Bronchial epithelial cell (primary cell): ENCODE data around the gene FSCN2. TPM values are rescaled to one million over a fixed set of nuclear protein-coding genes. Genes with fewer than 3 reads are reported as not detected.

ENCODE experiments used
- DNase-seq: peaks from one replicate; pipeline ENCODE4 v3.0.0-alpha.2; 2010; ENCODE audit warnings: low read depth
- FAIRE-seq: peaks from 2 replicates; lab custom pipeline; 2011; peaks lifted over from hg19 to GRCh38; lab: Jason Lieb, UNC
- H3K27me3 ChIP-seq: 2 replicates; pipeline ENCODE4 v1.5.1; 2011; ENCODE audit warnings: low read length; ENCODE audit not compliant: control insufficient read depth, insufficient read depth
- H3K36me3 ChIP-seq: 2 replicates; pipeline ENCODE4 v1.5.1; 2011; ENCODE audit warnings: low read length; ENCODE audit not compliant: control insufficient read depth, insufficient read depth
- H3K4me3 ChIP-seq: 2 replicates; pipeline ENCODE4 v1.5.1; 2011; ENCODE audit warnings: mild to moderate bottlenecking, low read depth, low read length, control low read depth
- total RNA-seq: library from RNA; depleted of rRNA; stranded (reverse); fragments of >200 nt; gene quantifications from 2 replicates; pipeline ENCODE4 v1.2.1, GENCODE V29; 2014
- TF ChIP-seq, protein P1 (sequence below): IDR thresholded peaks from 2 replicates; pipeline ENCODE4 v1.5.1; 2011; ENCODE audit warnings: mild to moderate bottlenecking, moderate library complexity, low read length, control low read depth, inconsistent platforms; ENCODE audit not compliant: insufficient read depth, severe bottlenecking

FSCN2 gene
- total RNA-seq, 1 donor from 2014 or later = 1.3 TPM

DNA sequence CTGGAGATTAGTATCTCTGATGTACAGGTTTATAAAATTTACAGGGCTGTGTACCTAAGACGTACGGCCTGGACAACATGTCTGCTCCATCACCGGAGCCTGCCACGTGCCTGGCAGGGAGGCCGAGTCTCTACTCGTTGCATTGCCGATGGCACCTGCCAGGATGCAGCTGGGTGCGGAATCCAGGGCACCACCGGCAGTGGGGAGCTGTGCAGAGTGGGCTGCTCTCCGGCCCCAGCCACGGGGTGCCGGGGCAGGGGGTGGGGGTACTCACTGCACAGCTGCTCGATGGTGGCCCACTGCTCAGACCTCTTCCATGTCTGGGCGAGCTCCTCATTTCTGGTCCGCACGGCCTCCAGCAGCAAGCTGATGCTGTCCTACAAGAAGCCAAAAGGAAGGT lies 37.1 kb downstream of the FSCN2 start:
- no peaks in the 10 kb centered on the region for H3K27me3 ChIP-seq
- H3K36me3 ChIP-seq = peaks cover 16% of the 10 kb centered on the region
- TF ChIP-seq, protein P1, sequence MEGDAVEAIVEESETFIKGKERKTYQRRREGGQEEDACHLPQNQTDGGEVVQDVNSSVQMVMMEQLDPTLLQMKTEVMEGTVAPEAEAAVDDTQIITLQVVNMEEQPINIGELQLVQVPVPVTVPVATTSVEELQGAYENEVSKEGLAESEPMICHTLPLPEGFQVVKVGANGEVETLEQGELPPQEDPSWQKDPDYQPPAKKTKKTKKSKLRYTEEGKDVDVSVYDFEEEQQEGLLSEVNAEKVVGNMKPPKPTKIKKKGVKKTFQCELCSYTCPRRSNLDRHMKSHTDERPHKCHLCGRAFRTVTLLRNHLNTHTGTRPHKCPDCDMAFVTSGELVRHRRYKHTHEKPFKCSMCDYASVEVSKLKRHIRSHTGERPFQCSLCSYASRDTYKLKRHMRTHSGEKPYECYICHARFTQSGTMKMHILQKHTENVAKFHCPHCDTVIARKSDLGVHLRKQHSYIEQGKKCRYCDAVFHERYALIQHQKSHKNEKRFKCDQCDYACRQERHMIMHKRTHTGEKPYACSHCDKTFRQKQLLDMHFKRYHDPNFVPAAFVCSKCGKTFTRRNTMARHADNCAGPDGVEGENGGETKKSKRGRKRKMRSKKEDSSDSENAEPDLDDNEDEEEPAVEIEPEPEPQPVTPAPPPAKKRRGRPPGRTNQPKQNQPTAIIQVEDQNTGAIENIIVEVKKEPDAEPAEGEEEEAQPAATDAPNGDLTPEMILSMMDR = no peak
- H3K4me3 ChIP-seq = no peak overlapping the region
- DNase-seq = no peak
- no peak for FAIRE-seq

DNA sequence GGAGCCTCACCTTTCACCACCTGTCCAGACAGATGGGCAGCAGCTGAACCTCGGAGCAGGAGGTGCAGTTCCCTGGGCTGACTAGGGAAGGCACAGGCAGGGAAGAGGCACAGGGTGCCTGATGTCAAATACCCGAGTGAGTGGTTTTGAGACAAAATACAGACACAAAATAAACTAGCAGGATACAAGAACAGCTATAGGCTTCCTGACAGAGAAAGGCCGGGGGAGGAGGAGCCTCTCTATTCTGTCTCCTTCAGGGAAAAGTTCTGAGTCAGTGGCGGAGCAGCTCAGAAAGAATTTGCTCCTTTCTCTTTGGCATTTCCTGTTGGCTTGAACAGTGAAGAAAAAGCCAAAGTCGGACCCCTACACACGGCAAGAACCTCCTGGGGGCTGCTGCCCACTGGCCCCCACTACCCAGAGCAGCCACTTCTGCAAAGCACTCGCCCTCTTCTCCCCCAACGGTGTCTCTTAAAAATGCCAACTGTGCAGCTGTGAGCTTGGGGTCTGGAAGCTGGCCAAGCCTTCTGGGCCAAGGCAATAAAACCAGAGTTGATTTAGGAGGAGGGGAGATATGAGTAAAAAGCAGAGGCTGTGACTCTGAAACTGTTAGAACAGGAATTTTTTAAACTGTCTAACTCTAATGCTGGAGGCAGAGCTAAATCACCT lies 38.4 kb downstream of the FSCN2 start:
- FAIRE-seq = no peak
- no peak overlapping the region for H3K4me3 ChIP-seq

DNA sequence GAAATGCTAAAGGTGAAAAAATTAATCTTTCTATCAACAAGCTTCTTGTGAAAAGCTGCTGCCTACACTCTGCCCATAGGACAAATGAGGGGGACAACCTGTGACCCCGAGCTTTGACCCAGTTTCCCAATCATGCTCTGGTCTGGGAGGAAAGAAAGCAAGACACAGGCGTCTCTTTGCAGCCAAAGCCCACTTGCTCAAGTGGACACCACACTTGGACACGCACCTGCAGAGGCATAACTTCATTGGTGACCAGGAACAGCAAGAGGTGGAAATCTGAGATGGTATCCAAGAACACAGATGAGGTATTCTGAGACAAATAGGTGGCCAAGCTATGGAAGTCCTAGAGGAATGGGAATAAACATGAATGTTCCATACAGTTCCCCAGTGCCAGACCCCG lies 39.0 kb downstream of the FSCN2 start:
- Histone ChIP-seq H3K4me3 (no peak overlapping the region), H3K36me3 (peaks cover 27% of the 10 kb centered on the region), H3K27me3 (no peaks in the 10 kb centered on the region)
- TF ChIP-seq, protein P1 = no peak
- DNase-seq (no peak), FAIRE-seq (peak; percentile 60)

More for the DNA sequence above, 38.4 kb downstream of the FSCN2 start:
- H3K36me3 ChIP-seq = peaks cover 25% of the 10 kb centered on the region
- no peaks in the 10 kb centered on the region for H3K27me3 ChIP-seq
- TF ChIP-seq, protein P1 = no peak
- DNase-seq = peak; percentile 84

DNA sequence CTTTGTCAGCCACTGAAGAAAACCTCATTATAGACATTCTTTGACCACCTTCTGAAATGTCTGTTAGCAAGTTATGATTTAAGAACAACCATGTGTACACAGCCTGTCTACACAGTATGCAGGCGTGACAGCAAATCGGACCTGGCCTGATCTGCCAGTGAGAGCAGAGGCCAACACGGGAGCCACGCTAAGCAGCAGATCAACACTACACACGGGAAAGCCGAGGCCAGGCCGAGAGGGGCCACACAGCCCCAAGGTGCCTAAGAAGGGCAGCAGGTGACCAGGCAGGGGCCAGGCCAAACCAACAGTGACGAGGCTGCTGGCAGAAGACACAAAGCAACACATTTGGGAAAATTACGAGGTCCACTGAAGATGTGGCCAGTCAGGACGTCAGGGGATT lies 40.2 kb downstream of the FSCN2 start:
- Histone ChIP-seq H3K27me3 (no peaks in the 10 kb centered on the region), H3K36me3 (peaks cover 27% of the 10 kb centered on the region), H3K4me3 (no peak overlapping the region)
- DNase-seq (no peak), FAIRE-seq (no peak)
- TF ChIP-seq, protein P1 = no peak

DNA sequence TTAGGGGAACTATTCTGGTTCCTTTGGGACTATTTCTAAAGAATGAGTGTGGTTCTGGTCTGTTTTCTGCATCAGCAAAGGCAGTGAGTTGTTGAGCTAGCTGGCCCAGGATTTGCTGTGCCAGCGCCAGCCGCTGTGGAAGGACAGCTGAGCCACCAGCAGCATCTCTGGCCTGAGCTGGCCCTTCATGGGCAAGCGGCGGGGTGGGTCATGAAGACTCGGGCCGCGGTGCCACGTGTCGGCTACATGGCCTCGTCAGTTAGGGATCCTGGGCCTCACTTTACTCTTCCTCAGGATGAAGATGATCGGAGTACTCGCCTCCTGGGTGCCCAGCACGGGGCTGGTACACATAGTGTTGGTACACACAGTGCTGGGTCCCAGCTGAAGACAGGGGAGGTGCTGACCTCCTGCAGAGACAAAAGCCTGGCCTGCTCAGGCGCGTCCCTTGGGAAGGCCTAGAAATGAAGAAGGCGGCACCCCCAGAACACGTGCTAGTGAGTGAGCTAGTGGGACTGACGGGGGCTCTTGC lies 41.9 kb downstream of the FSCN2 start:
- Histone ChIP-seq H3K4me3 (no peak overlapping the region), H3K27me3 (no peaks in the 10 kb centered on the region), H3K36me3 (peaks cover 23% of the 10 kb centered on the region)
- FAIRE-seq (no peak), DNase-seq (no peak)
- TF ChIP-seq, protein P1 = no peak
